ENCODE measurements around the gene POLG. TPM values are rescaled to one million over a fixed set of nuclear protein-coding genes. Genes with fewer than 3 reads are reported as not detected.

The POLG gene
- 50.7 and 61.2 TPM in 2 replicates for total RNA-seq

DNA sequence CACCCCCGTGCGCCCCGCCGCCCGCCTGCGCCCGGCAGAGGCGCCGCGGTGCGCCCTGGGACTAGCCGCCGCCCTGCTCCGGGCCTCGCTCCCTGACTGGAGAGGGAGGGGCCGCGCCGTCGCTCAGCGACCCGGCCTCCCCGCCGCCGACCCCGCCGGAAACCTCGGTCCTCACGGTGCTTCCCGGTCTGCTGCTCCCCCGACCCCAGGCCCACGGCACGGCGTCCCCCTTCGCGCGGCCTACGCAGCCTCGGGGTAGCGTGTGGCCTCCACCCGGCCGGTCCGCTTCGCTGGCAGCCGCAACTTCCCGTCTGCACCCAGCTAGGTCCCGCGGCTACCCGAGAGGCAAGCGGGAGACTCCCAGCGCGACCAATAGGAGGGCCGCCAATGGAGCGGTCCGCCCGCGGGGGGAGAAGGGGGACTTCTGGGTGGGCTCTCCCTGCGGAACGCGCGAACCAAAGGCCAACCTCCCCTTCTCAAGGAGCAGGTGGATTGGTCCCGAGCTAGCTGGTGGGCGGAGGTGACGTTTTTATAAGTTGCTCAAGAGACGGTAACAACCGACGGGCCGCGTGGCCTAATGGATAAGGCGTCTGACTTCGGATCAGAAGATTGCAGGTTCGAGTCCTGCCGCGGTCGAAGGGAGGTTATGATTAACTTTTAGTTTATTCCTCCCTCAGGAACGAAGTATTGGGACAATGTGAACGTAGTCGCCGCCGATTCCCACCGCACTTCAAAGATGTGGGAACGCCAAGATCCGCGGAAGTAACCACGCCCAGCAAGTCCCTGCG lies at the start of gene POLG:
Gene POLG, minus strand, starts transcription at position 315 of the 788 bp plus-strand sequence. CDS start 1,070 bp downstream, outside the sequence.
- peak; percentile 100 for DNase-seq (ENCODE audit: insufficient read length, low spot score, missing footprints)
- Histone ChIP-seq H3K9me3 (ENCODE audit: low read depth, low read length) (no peaks in the 10 kb centered on the region), H3K79me2 (ENCODE audit: insufficient read depth, low read length) (peaks cover 47% of the 10 kb centered on the region), H3K4me1 (ENCODE audit: insufficient read depth, low read length) (peaks cover 35% of the 10 kb centered on the region), H2AFZ (ENCODE audit: low read length) (peak within 1 kb of the TSS; percentile 85), H3K36me3 (ENCODE audit: insufficient read depth, low read length) (peaks cover 35% of the 10 kb centered on the region), H3K27me3 (ENCODE audit: insufficient read depth, low read length) (peaks cover 16% of the 10 kb centered on the region), H3K4me2 (ENCODE audit: insufficient read depth, low read length) (peak within 1 kb of the TSS; percentile 97), H3K4me3 (ENCODE audit: insufficient read depth, low read length) (peak within 1 kb of the TSS; percentile 91), H4K20me1 (ENCODE audit: insufficient read depth, low read length) (peaks cover 35% of the 10 kb centered on the region), H3K27ac (ENCODE audit: low read depth, low read length) (peak within 1 kb of the TSS; percentile 76)
- TF ChIP-seq, protein P1, sequence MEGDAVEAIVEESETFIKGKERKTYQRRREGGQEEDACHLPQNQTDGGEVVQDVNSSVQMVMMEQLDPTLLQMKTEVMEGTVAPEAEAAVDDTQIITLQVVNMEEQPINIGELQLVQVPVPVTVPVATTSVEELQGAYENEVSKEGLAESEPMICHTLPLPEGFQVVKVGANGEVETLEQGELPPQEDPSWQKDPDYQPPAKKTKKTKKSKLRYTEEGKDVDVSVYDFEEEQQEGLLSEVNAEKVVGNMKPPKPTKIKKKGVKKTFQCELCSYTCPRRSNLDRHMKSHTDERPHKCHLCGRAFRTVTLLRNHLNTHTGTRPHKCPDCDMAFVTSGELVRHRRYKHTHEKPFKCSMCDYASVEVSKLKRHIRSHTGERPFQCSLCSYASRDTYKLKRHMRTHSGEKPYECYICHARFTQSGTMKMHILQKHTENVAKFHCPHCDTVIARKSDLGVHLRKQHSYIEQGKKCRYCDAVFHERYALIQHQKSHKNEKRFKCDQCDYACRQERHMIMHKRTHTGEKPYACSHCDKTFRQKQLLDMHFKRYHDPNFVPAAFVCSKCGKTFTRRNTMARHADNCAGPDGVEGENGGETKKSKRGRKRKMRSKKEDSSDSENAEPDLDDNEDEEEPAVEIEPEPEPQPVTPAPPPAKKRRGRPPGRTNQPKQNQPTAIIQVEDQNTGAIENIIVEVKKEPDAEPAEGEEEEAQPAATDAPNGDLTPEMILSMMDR (IDR thresholded peaks at IDR 0.05; ENCODE audit: extremely low read depth, low read depth, low read length): no peak

DNA sequence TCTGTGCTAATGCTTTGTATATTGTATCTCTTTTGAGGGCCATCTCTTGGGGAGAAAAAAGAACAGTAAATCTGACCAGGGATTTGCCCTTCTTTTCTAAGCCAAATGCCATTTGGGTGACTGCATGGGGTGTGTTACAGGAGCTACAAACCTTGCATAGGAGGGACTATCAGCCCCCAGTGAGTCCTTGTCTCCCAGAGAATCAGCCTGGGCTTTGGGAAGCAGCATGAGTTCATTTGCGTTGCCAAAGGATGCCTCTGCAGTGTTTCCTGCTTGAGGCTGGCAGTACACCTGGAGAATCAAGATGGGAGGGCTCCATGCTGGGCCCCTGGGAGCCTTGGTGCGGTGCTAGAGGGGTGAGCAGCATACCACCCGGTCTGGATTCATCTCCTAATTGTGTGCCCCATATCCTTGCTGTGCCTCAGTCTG lies 49.6 kb upstream of the POLG start:
- no peaks in the 10 kb centered on the region for H3K9me3 ChIP-seq (ENCODE audit: low read depth, low read length)
- H3K79me2 ChIP-seq (ENCODE audit: insufficient read depth, low read length): no peaks in the 10 kb centered on the region
- H3K36me3 ChIP-seq (ENCODE audit: insufficient read depth, low read length): no peaks in the 10 kb centered on the region
- H3K4me2 ChIP-seq (ENCODE audit: insufficient read depth, low read length): no peak overlapping the region
- no peak overlapping the region for H3K27ac ChIP-seq (ENCODE audit: low read depth, low read length)
- H3K27me3 ChIP-seq (ENCODE audit: insufficient read depth, low read length): peaks cover 90% of the 10 kb centered on the region
- DNase-seq (ENCODE audit: insufficient read length, low spot score, missing footprints): no peak
- no peak overlapping the region for H3K4me3 ChIP-seq (ENCODE audit: insufficient read depth, low read length)
- peaks cover 28% of the 10 kb centered on the region for H4K20me1 ChIP-seq (ENCODE audit: insufficient read depth, low read length)
- peaks cover 11% of the 10 kb centered on the region for H3K4me1 ChIP-seq (ENCODE audit: insufficient read depth, low read length)
- TF ChIP-seq, protein P1 (IDR thresholded peaks at IDR 0.05; ENCODE audit: extremely low read depth, low read depth, low read length): no peak
- no peak overlapping the region for H2AFZ ChIP-seq (ENCODE audit: low read length)

DNA sequence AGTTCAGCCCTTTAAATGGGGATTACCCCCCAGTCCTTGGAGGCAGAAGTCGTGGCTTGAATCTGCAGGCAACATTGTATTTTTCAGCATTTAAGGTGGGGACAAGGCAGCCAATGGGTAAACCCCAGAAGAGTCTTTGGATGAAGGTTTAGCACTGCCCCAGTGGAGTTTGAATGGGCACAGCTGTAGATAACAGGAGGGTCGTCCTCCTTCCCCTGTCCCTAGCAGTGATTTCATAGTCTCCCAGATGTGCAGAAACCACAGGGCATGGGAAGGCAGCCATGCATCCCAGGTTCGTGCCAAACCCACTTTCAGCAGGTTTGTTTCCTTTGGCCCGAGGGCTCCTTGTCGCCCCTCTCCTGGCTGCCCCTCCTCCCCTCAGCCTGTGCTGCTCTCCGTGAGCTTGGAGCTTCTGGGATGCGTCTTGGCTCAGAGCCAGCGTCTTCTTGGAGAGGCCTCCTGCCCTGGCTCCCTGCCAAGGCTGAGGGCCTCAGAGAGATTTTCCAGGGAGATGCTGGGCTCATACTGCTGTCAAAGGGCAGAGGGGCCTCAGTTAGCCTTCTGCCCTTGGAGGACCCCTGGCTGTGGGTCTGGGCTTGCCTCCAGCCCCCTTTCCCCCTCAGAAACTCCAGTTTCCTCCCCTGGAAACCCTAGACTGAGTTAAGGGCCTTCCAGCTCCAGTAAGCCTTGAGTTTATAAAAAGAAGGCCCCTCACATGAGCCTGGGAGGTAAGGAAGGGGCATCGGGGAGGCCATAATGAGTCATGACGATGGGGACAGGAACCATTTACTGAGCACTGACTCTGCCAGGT lies 48.9 kb upstream of the POLG start:
- no peak for DNase-seq (ENCODE audit: insufficient read length, low spot score, missing footprints)
- Histone ChIP-seq H2AFZ (ENCODE audit: low read length) (no peak overlapping the region), H3K79me2 (ENCODE audit: insufficient read depth, low read length) (no peaks in the 10 kb centered on the region), H3K4me3 (ENCODE audit: insufficient read depth, low read length) (no peak overlapping the region), H3K36me3 (ENCODE audit: insufficient read depth, low read length) (no peaks in the 10 kb centered on the region), H3K27ac (ENCODE audit: low read depth, low read length) (no peak overlapping the region), H3K4me2 (ENCODE audit: insufficient read depth, low read length) (no peak overlapping the region), H3K4me1 (ENCODE audit: insufficient read depth, low read length) (peaks cover 11% of the 10 kb centered on the region), H4K20me1 (ENCODE audit: insufficient read depth, low read length) (peaks cover 28% of the 10 kb centered on the region), H3K9me3 (ENCODE audit: low read depth, low read length) (no peaks in the 10 kb centered on the region), H3K27me3 (ENCODE audit: insufficient read depth, low read length) (peaks cover 90% of the 10 kb centered on the region)
- TF ChIP-seq, protein P1 (IDR thresholded peaks at IDR 0.05; ENCODE audit: extremely low read depth, low read depth, low read length): no peak
